BE2C (cell line): ENCODE data around the gene COX7B2.
A peak's percentile ranks its signal among the peaks of the same experiment; 100 is the strongest.

Experiments used
- DNase-seq: peaks from one replicate; pipeline ENCODE4 v3.0.0-alpha.2; 2020
- H3K27me3 ChIP-seq: fragments of 250-450 bp; sonication (Bioruptor Pico); 2 replicates; pipeline ENCODE4 v1.5.1; 2020; ENCODE audit warnings: mild to moderate bottlenecking
- H3K36me3 ChIP-seq: fragments of 250-450 bp; sonication (Bioruptor Pico); 2 replicates; pipeline ENCODE4 v1.5.1; 2020; ENCODE audit warnings: mild to moderate bottlenecking
- H3K4me1 ChIP-seq: fragments of 250-450 bp; sonication (Bioruptor Pico); 2 replicates; pipeline ENCODE4 v1.5.1; 2020
- H3K4me3 ChIP-seq: 2 replicates; pipeline ENCODE4 v1.5.1; 2011; ENCODE audit warnings: low read depth, low read length
- H3K9me3 ChIP-seq: fragments of 250-450 bp; sonication (Bioruptor Pico); 2 replicates; pipeline ENCODE4 v1.5.1; 2020
- TF ChIP-seq, protein P1 (sequence below): IDR thresholded peaks from 2 replicates; pipeline ENCODE4 v1.5.1; 2012; ENCODE audit warnings: mild to moderate bottlenecking, low read depth, low read length

Gene COX7B2

DNA sequence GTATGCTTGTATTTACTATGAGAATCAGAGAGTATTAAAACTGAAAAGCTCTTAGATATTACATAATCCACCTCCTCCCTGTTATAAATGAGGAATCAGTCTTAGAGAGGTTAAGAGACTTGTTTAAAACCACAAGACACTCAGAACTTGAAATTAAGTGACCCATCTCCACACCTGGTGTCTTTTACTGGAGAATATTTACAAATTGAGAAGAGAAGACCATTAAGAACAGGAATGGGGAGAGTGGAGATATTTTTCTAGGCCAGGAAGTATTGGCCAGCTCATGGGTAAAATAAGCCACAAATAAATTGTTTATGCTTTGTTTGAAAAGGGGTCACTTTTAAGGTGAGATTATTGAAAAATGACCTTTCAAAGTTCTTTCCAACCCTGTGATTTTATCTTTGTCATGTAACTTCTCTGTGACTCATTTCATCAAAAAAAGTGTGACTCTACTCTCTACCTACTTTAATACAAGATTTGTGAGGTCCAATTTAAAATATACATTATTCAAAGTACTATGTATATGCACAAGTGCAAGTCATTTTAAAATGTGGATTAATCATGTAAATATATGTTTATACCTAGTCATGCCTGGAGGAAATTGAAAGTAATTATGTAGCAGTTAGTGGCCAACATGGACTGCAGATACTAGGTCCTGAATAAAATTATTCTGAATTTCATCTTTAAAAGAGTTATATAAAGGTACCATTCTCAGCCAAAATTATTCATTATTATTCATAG lies 15.9 kb upstream of the COX7B2 start:
- no peak for DNase-seq
- H3K36me3 ChIP-seq, result no peaks in the 10 kb centered on the region

GRCh38 chr4:46922205-46922604 lies 13.2 kb upstream of the COX7B2 start:
- TF ChIP-seq, protein P1, sequence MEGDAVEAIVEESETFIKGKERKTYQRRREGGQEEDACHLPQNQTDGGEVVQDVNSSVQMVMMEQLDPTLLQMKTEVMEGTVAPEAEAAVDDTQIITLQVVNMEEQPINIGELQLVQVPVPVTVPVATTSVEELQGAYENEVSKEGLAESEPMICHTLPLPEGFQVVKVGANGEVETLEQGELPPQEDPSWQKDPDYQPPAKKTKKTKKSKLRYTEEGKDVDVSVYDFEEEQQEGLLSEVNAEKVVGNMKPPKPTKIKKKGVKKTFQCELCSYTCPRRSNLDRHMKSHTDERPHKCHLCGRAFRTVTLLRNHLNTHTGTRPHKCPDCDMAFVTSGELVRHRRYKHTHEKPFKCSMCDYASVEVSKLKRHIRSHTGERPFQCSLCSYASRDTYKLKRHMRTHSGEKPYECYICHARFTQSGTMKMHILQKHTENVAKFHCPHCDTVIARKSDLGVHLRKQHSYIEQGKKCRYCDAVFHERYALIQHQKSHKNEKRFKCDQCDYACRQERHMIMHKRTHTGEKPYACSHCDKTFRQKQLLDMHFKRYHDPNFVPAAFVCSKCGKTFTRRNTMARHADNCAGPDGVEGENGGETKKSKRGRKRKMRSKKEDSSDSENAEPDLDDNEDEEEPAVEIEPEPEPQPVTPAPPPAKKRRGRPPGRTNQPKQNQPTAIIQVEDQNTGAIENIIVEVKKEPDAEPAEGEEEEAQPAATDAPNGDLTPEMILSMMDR, result no peak
- peaks cover 21% of the 10 kb centered on the region for H3K4me1 ChIP-seq
- DNase-seq, result no peak
- H3K9me3 ChIP-seq, result no peaks in the 10 kb centered on the region
- no peaks in the 10 kb centered on the region for H3K36me3 ChIP-seq
- no peak overlapping the region for H3K4me3 ChIP-seq
- no peaks in the 10 kb centered on the region for H3K27me3 ChIP-seq

More for the DNA sequence above, 15.9 kb upstream of the COX7B2 start:
- peaks cover 10% of the 10 kb centered on the region for H3K4me1 ChIP-seq
- H3K27me3 ChIP-seq, result no peaks in the 10 kb centered on the region
- TF ChIP-seq, protein P1, result no peak
- no peaks in the 10 kb centered on the region for H3K9me3 ChIP-seq
- no peak overlapping the region for H3K4me3 ChIP-seq

GRCh38 chr4:46908148-46908547 lies 897 bp downstream of the COX7B2 start:
- no peaks in the 10 kb centered on the region for H3K27me3 ChIP-seq
- no peaks in the 10 kb centered on the region; the same call in 1 of the 2 replicates for H3K36me3 ChIP-seq
- H3K4me3 ChIP-seq, result no peak overlapping the region
- H3K9me3 ChIP-seq, result no peaks in the 10 kb centered on the region
- no peak for DNase-seq
- TF ChIP-seq, protein P1, result no peak
- no peaks in the 10 kb centered on the region; the same call in 1 of the 2 replicates for H3K4me1 ChIP-seq

GRCh38 chr4:46900082-46900481 lies 9.0 kb downstream of the COX7B2 start:
- Histone ChIP-seq H3K4me1 (no peaks in the 10 kb centered on the region; the same call in 1 of the 2 replicates), H3K9me3 (no peaks in the 10 kb centered on the region), H3K36me3 (no peaks in the 10 kb centered on the region), H3K27me3 (no peaks in the 10 kb centered on the region), H3K4me3 (no peak overlapping the region)
- TF ChIP-seq, protein P1, result no peak
- DNase-seq, result no peak

- Histone ChIP-seq H3K27me3 (no peaks in the 10 kb centered on the region), H3K9me3 (no peaks in the 10 kb centered on the region), H3K4me1 (peaks cover 3% of the 10 kb centered on the region), H3K36me3 (no peaks in the 10 kb centered on the region), H3K4me3 (no peak overlapping the region)
- TF ChIP-seq, protein P1, result no peak
- DNase-seq, result peak; percentile 25
Measured at GRCh38 chr4:46894826-46895225, 14.2 kb downstream of the COX7B2 start.

- Histone ChIP-seq H3K9me3 (no peaks in the 10 kb centered on the region), H3K4me1 (peaks cover 3% of the 10 kb centered on the region), H3K4me3 (no peak overlapping the region), H3K27me3 (no peaks in the 10 kb centered on the region), H3K36me3 (no peaks in the 10 kb centered on the region)
- DNase-seq, result no peak
- TF ChIP-seq, protein P1, result no peak
Measured at GRCh38 chr4:46890056-46890455, 19.0 kb downstream of the COX7B2 start.
